Esophagus squamous epithelium (tissue), 4 donors: Measurements from ENCODE around the gene TTC28.

Source experiments
- POLR2A ChIP-seq, 4 donors: fragments of 450-650 bp; IDR thresholded peaks; one replicate each; pipeline ENCODE4 v1.6.1; 2017; ENCODE audit warnings: antibody characterized with exemption in 4 of 4, mild to moderate bottlenecking in 4 of 4, moderate library complexity in 3 of 4
- TF ChIP-seq, protein P1 (sequence below), 6 experiments: fragments of 450-650 bp in 4 of 6; fragments of 200-600 bp in 2 of 6; sonication (generic) in 2 of 6; IDR thresholded peaks; one replicate each; pipeline ENCODE4 v1.5.1; 2016 to 2019; ENCODE audit warnings: antibody characterized with exemption in 6 of 6, mild to moderate bottlenecking in 4 of 6, moderate library complexity in 4 of 6

DNA sequence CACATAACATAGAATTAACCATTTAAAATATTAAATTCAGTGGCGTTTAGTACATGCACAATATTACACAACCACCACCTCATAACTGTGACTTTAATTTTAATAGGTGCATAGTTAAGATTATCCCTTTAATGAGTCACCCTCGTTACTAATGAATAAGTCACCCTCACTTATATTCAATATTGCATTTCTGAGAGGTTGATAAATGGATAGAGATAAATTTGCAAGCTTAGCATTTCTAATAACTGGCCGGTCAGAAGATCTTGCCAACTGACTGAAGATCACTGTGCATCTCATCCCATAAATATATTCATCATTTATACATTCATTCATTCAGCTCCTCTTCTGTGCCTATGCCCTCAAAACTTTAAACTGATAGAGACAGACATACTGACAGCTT, 243.7 kb downstream of the TTC28 start:
- no peak for TF ChIP-seq POLR2A (IDR thresholded peaks at IDR 0.05)
- TF ChIP-seq, protein P1, sequence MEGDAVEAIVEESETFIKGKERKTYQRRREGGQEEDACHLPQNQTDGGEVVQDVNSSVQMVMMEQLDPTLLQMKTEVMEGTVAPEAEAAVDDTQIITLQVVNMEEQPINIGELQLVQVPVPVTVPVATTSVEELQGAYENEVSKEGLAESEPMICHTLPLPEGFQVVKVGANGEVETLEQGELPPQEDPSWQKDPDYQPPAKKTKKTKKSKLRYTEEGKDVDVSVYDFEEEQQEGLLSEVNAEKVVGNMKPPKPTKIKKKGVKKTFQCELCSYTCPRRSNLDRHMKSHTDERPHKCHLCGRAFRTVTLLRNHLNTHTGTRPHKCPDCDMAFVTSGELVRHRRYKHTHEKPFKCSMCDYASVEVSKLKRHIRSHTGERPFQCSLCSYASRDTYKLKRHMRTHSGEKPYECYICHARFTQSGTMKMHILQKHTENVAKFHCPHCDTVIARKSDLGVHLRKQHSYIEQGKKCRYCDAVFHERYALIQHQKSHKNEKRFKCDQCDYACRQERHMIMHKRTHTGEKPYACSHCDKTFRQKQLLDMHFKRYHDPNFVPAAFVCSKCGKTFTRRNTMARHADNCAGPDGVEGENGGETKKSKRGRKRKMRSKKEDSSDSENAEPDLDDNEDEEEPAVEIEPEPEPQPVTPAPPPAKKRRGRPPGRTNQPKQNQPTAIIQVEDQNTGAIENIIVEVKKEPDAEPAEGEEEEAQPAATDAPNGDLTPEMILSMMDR (IDR thresholded peaks at IDR 0.05), result no peak
